SK-N-SH (cell line): ENCODE data around the gene DMRT2. TPM values are rescaled to one million over a fixed set of nuclear protein-coding genes. Genes with fewer than 3 reads are reported as not detected.

ENCODE experiments used
- CTCF ChIA-PET: fragments of 300-600, 350-600 bp; formaldehyde crosslinking; extraction: SDS; loops from one replicate; lab custom pipeline; 2021; lab: Yijun Ruan, JAX
- POLR2A ChIA-PET: fragments of 350-600 bp; sonication (Branson Sonifier 250); formaldehyde crosslinking; extraction: SDS; loops from one replicate; lab custom pipeline; 2020; ENCODE audit warnings: antibody characterized with exemption, inconsistent platforms; lab: Yijun Ruan, JAX
- DNase-seq: peaks from one replicate; pipeline ENCODE4 v3.0.0; 2012
- H2AFZ ChIP-seq: fragments of 200-600 bp; sonication (generic); 2 replicates; pipeline ENCODE4 v1.8.1; 2016; ENCODE audit warnings: antibody characterized with exemption, mild to moderate bottlenecking, low read depth
- H3F3A ChIP-seq: fragments of 200-600 bp; sonication (generic); replicated peaks from 2 replicates; pipeline ENCODE3; 2016; ENCODE audit warnings: antibody characterized with exemption, mild to moderate bottlenecking; ENCODE audit not compliant: insufficient read depth
- H3K27ac ChIP-seq, 2 experiments: fragments of 200-500 bp in 1 of 2; fragments of 200-600 bp in 1 of 2; sonication (Bioruptor generic) in 1 of 2; sonication (generic), shearing (Covaris generic) in 1 of 2; 2 replicates each; pipeline versions ENCODE4 v1.5.1 to v1.6.1; 2014 to 2016; ENCODE audit warnings: low read depth in 2 of 2, inconsistent platforms in 1 of 2, low read length in 1 of 2, mild to moderate bottlenecking in 1 of 2, mixed read lengths in 1 of 2
- H3K27me3 ChIP-seq: fragments of 200-600 bp; sonication (generic), shearing (Covaris generic); 2 replicates; pipeline ENCODE4 v1.6.1; 2016; ENCODE audit warnings: mixed run types; ENCODE audit not compliant: insufficient read depth
- H3K36me3 ChIP-seq, 2 experiments: fragments of 200-500 bp in 1 of 2; fragments of 200-600 bp in 1 of 2; sonication (Bioruptor generic) in 1 of 2; sonication (generic) in 1 of 2; replicated peaks in 1 of 2; 2 replicates each; pipeline versions ENCODE3 to v1.5.1; 2014 to 2016; ENCODE audit warnings: low read length in 1 of 2, mild to moderate bottlenecking in 1 of 2; ENCODE audit not compliant: insufficient read depth in 2 of 2, control insufficient read depth in 1 of 2
- H3K4me1 ChIP-seq, 2 experiments: fragments of 200-500 bp in 1 of 2; fragments of 200-600 bp in 1 of 2; sonication (Bioruptor generic) in 1 of 2; sonication (generic), shearing (Covaris generic) in 1 of 2; 2 replicates each; pipeline versions ENCODE4 v1.5.1 to v1.6.1; 2014 to 2016; ENCODE audit warnings: low read depth in 1 of 2, low read length in 1 of 2, mixed run types in 1 of 2; ENCODE audit not compliant: insufficient read depth in 2 of 2, control insufficient read depth in 1 of 2
- H3K4me2 ChIP-seq: fragments of 200-600 bp; sonication (generic), shearing (Covaris generic); 2 replicates; pipeline ENCODE4 v1.6.1; 2017; ENCODE audit warnings: mixed run types
- H3K4me3 ChIP-seq, 2 experiments: fragments of 200-500 bp in 1 of 2; fragments of 200-600 bp in 1 of 2; sonication (Bioruptor generic) in 1 of 2; sonication (generic), shearing (Covaris generic) in 1 of 2; 2 replicates each; pipeline versions ENCODE4 v1.5.1 to v1.8.1; 2014 to 2016; ENCODE audit warnings: low read depth in 2 of 2, inconsistent platforms in 1 of 2, low read length in 1 of 2, mild to moderate bottlenecking in 1 of 2, mixed read lengths in 1 of 2, moderate library complexity in 1 of 2
- H3K79me2 ChIP-seq: fragments of 200-600 bp; sonication (generic); 2 replicates; pipeline ENCODE4 v1.8.1; 2017; ENCODE audit warnings: mild to moderate bottlenecking; ENCODE audit not compliant: insufficient read depth
- H3K9ac ChIP-seq: fragments of 200-600 bp; sonication (generic); 2 replicates; pipeline ENCODE4 v1.6.1; 2017; ENCODE audit warnings: mixed run types
- H3K9me2 ChIP-seq: fragments of 200-600 bp; sonication (generic); 2 replicates; pipeline ENCODE4 v1.6.1; 2017; ENCODE audit warnings: mixed run types
- H3K9me3 ChIP-seq: fragments of 200-600 bp; sonication (generic); 2 replicates; pipeline ENCODE4 v1.6.1; 2017; ENCODE audit warnings: mixed run types, mild to moderate bottlenecking, moderate library complexity
- H4K20me1 ChIP-seq: fragments of 200-600 bp; sonication (generic); 2 replicates; pipeline ENCODE4 v1.6.1; 2017; ENCODE audit warnings: mild to moderate bottlenecking, mixed run types; ENCODE audit not compliant: insufficient read depth
- ELF1 ChIP-seq: IDR thresholded peaks from 2 replicates; pipeline ENCODE4 v1.4.0; 2012
- EZH2phosphoT487 ChIP-seq: fragments of 200-600 bp; sonication (generic); IDR thresholded peaks from 2 replicates; pipeline ENCODE4 v1.6.1; 2017; ENCODE audit warnings: low read depth, mixed run types, mild to moderate bottlenecking, antibody characterized with exemption, moderate library complexity, borderline replicate concordance
- FOXJ3 ChIP-seq: sonication (generic); formaldehyde crosslinking; IDR thresholded peaks from 2 replicates; pipeline ENCODE4 v1.5.1; 2020; ENCODE audit warnings: mild to moderate bottlenecking, missing genetic modification reagents
- JUND ChIP-seq: IDR thresholded peaks from 2 replicates; pipeline ENCODE4 v1.4.0; 2012
- MEF2A ChIP-seq: IDR thresholded peaks from 2 replicates; pipeline ENCODE4 v1.4.0; 2012; ENCODE audit warnings: low read depth, borderline replicate concordance
- NFIC ChIP-seq: IDR thresholded peaks from 2 replicates; pipeline ENCODE4 v1.4.0; 2012; ENCODE audit warnings: borderline replicate concordance
- NRF1 ChIP-seq: IDR thresholded peaks from 2 replicates; pipeline ENCODE4 v1.6.1; 2012; ENCODE audit warnings: low read depth, mild to moderate bottlenecking, low read length
- PBX3 ChIP-seq: IDR thresholded peaks from 2 replicates; pipeline ENCODE4; 2012
- POLR2AphosphoS5 ChIP-seq: IDR thresholded peaks from 2 replicates; pipeline ENCODE4 v1.6.1; 2012; ENCODE audit warnings: low read depth, low read length
- RCOR1 ChIP-seq: fragments of 150-350 bp; IDR thresholded peaks from 2 replicates; pipeline ENCODE4 v1.6.1; 2017; ENCODE audit warnings: antibody characterized with exemption, low read length
- REST ChIP-seq: IDR thresholded peaks from 2 replicates; pipeline ENCODE4 v1.6.1; 2012; ENCODE audit warnings: mild to moderate bottlenecking, low read depth, low read length, moderate library complexity
- RFX5 ChIP-seq: IDR thresholded peaks from 2 replicates; pipeline ENCODE4 v1.6.1; 2012; ENCODE audit warnings: mild to moderate bottlenecking, improper control_type of control experiment, low read length
- SIN3A ChIP-seq: IDR thresholded peaks from 2 replicates; pipeline ENCODE4 v1.6.1; 2012; ENCODE audit warnings: low read depth, mild to moderate bottlenecking, low read length, moderate library complexity, borderline replicate concordance
- SMC3 ChIP-seq: IDR thresholded peaks from 2 replicates; pipeline ENCODE4 v1.6.1; 2012; ENCODE audit warnings: low read depth, low read length, improper control_type of control experiment
- TCF12 ChIP-seq: IDR thresholded peaks from 2 replicates; pipeline ENCODE4 v1.4.0; 2012
- WGBS: methylation state at CpG from one replicate; pipeline ENCODE4 v1.1.6; 2017; ENCODE audit warnings: low lambda C conversion rate; 5-methylcytosine and 5-hydroxymethylcytosine counted together
- polyA plus RNA-seq, 3 experiments: library from polyadenylated mRNA; depleted of rRNA; stranded (reverse); fragments of >200 nt; gene quantifications; 2 replicates each; pipeline ENCODE4 v1.2.3, GENCODE V29; 2012
- TF ChIP-seq, protein P1 (sequence below): fragments of 200-600 bp; sonication (generic); IDR thresholded peaks from 2 replicates; pipeline ENCODE4 v1.6.1; 2017; ENCODE audit warnings: antibody characterized with exemption, mild to moderate bottlenecking, moderate library complexity

Gene DMRT2
- polyA plus RNA-seq, 1 of the 3 experiments (the other 2 are of a cell fraction), result not detected

- TF ChIP-seq REST, result no peak
- no peak for TF ChIP-seq NFIC
- TF ChIP-seq TCF12, result no peak
- TF ChIP-seq POLR2AphosphoS5, result no peak
- no peak for TF ChIP-seq SIN3A
- TF ChIP-seq, protein P1, sequence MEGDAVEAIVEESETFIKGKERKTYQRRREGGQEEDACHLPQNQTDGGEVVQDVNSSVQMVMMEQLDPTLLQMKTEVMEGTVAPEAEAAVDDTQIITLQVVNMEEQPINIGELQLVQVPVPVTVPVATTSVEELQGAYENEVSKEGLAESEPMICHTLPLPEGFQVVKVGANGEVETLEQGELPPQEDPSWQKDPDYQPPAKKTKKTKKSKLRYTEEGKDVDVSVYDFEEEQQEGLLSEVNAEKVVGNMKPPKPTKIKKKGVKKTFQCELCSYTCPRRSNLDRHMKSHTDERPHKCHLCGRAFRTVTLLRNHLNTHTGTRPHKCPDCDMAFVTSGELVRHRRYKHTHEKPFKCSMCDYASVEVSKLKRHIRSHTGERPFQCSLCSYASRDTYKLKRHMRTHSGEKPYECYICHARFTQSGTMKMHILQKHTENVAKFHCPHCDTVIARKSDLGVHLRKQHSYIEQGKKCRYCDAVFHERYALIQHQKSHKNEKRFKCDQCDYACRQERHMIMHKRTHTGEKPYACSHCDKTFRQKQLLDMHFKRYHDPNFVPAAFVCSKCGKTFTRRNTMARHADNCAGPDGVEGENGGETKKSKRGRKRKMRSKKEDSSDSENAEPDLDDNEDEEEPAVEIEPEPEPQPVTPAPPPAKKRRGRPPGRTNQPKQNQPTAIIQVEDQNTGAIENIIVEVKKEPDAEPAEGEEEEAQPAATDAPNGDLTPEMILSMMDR, result no peak
- no peak for TF ChIP-seq ELF1
- TF ChIP-seq NRF1, result no peak
- no peak for TF ChIP-seq RCOR1
- TF ChIP-seq EZH2phosphoT487, result no peak
- TF ChIP-seq SMC3, result no peak
- TF ChIP-seq RFX5, result no peak
- no peak for TF ChIP-seq PBX3
- no peak for TF ChIP-seq FOXJ3 (CRISPR knock-in tag)
- TF ChIP-seq JUND, result no peak
- TF ChIP-seq MEF2A, result no peak
- 2% methylated on average over 3 of the region's 3 CpGs for WGBS
- ChIA-PET CTCF (no interaction called here), POLR2A (no interaction called here)
- no peak overlapping the region for H3K9ac ChIP-seq
- H3K36me3 ChIP-seq, result no peaks in the 10 kb centered on the region
- H3K4me1 ChIP-seq, result no peaks in the 10 kb centered on the region
- no peak overlapping the region for H3K4me3 ChIP-seq
- H3K9me2 ChIP-seq, result no peaks in the 10 kb centered on the region
- H2AFZ ChIP-seq, result no peak overlapping the region
- no peak for DNase-seq
- peaks cover 17% of the 10 kb centered on the region for H3K27me3 ChIP-seq
- no peaks in the 10 kb centered on the region for H4K20me1 ChIP-seq
- no peaks in the 10 kb centered on the region; the same call in 1 of the 2 replicates for H3K79me2 ChIP-seq
- H3K4me2 ChIP-seq, result no peak overlapping the region
- H3K9me3 ChIP-seq, result no peaks in the 10 kb centered on the region
- H3K27ac ChIP-seq, result no peak overlapping the region
- H3F3A ChIP-seq, result no peaks in the 10 kb centered on the region
Measured at GRCh38 chr9:1057910-1058309, 7.8 kb downstream of the DMRT2 start.
